HG03575 (cell line): Measurements from ENCODE around the gene GRK1.

ENCODE experiments used
- ATAC-seq: cut with Tn5 transposase; IDR thresholded peaks from one replicate; pipeline ENCODE4 v1.9.1; 2021; ENCODE audit not compliant: unreplicated experiment, insufficient number of reproducible peaks, low FRiP score; ENCODE audit errors: extremely low read depth

GRK1 gene

DNA sequence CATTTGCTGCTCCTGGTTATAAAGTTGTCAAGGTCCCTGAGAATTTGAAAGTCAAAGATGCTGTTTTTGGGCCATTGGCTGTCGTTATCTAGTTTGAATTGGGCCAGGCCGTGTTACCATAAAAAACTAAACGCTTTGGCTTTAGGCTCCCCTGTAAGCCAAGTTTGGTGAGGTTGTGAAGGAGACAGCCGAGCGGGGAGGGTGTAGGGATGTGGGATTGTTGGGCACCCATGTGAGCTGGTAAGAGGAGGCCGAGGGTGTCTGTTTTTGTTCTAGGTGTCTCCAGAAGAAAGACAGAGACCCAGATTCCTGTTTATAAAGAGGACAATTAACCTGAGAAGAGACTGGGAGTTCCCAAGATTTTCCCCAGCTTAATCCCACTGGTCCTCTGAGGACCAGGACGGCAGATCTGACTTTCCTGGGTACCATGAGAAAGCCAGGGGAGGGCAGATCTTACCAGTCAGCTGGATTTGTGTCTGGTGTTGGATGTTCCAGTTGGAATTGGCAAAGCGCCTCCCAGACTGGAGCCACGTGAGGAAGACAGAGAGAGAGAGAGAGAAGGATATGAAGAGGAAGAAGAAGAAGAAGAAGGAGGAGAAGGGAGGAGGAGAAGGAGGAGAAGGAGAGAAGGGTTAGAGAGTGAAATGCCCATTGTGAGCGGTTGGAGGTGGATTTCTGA, 117.1 kb downstream of the GRK1 start:
- ATAC-seq: no peak

DNA sequence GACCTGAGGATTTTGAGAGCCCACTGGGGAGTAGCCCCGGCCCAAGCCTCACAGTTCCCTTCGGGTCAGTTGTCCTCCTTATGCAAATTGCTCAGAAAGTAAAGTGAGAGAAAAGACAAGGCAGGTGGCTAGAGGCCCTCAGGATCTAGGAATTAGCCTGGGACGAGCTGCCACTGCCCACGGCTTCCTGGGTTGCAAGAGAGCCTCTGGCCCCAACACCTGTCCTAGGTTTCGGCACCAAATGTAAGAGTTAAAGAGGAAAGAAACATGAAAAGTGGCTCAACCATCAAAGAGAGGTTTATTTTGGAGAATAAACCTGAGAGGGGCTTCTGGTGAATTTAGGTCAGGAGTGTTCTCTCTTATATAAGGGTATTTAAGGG, 117.6 kb downstream of the GRK1 start:
- no peak for ATAC-seq

DNA sequence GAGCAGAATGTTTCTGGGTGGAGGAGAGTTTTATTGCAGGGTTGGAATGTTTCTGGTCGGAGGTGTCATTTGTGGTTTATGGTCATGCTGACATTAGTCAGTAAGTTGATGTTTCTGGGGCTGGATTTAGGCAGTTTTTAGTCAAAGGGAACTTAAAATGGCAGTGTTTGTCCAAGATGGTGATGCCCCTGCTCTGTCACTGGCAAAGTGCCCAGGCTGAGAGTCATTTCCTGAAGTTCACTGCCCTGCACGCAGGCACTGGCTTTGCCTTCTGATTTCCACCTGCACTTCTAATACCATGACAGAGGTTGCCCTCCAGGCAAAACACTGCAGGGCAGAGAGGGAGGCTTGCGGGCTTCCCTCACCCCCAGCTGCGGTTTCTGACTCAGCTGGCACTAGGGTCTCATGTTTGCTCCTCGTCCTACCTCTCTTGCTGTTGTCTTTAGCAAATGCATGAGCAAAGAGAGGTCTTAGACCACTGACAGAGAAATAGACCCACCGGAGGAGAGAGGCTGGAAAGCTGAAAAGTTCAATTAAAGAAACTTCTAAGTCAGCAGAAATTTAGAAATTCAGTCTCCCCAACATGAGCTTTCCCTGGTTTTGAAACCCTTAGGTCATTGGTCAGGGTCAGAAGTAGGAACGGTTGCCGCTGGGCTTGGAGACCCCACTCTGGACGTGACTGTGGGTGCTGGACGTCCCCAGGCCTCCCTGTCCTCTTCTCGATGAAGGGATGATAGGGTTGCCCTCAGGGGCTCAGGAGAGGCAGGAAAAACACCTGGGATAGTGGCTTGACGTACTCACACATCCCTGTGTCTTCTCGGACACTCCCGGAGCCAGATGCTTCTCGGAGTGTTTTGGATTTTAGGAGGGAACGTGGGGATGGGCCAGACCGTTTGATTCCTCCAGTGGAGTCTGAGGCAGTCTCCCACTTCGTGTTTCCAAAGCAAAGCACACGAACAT, 118.3 kb downstream of the GRK1 start:
- ATAC-seq: no peak

DNA sequence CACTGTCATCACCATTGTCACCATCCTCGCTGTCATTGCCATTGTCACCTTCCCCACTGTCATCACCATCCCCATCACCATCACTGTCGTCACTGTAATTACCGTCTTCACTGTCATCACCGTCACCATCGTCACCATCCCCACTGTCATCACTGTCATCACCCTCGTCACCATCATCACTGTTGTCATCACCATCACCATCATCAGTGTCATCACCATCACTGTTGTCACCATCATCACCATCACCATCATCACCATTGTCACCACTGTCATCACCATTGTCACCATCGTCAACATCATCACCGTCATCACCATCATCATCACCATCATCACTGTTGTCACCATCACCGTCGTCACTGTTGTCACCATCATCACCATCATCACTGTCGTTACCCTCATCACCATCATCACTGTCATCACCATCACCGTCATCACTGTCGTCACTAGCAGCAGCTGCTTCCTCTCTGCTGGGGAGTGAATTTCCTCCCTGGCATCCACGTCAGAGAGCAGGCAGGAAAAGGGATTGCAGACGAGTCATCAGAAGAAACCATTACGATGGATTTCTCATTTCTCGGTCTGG, 119.3 kb downstream of the GRK1 start:
- ATAC-seq: no peak
